Gastrocnemius medialis (tissue), 4 donors: ENCODE data around the gene MYO1E.

Source experiments
- CTCF ChIP-seq, 5 experiments: fragments of 450-650 bp in 3 of 5; fragments of 200-600 bp in 2 of 5; sonication (generic) in 2 of 5; IDR thresholded peaks in 4 of 5; conservative IDR thresholded peaks in 1 of 5; 1 replicate in 4 of 5; 2 replicates in 1 of 5; pipeline ENCODE4 v1.5.1; 2016 to 2019; ENCODE audit warnings: antibody characterized with exemption in 5 of 5, mild to moderate bottlenecking in 3 of 5, moderate library complexity in 3 of 5
- POLR2A ChIP-seq, 2 donors: fragments of 450-650 bp; IDR thresholded peaks; one replicate each; pipeline ENCODE4 v1.6.1; 2017; ENCODE audit warnings: antibody characterized with exemption in 2 of 2, mild to moderate bottlenecking in 2 of 2, moderate library complexity in 2 of 2

- no peak for TF ChIP-seq CTCF (IDR thresholded peaks at IDR 0.05 in 4 of 5, conservative IDR thresholded peaks at IDR 0.05 in 1 of 5)
- TF ChIP-seq POLR2A (IDR thresholded peaks at IDR 0.05): no peak
Observed at GRCh38 chr15:59203008-59203407, 169.7 kb downstream of the MYO1E start.
